WTC11 (cell line): ENCODE results near the gene EIF4H.
"Not testable (repeated sequence)": the region's sequence is repeated elsewhere in the genome, so short reads cannot be mapped to it uniquely, and the experiment has no call there.

Source experiments
- ETV6 ChIP-seq: sonication (generic); formaldehyde crosslinking; IDR thresholded peaks from 2 replicates; pipeline ENCODE4 v1.8.1; 2022; ENCODE audit warnings: mild to moderate bottlenecking, missing genetic modification reagents
- NFE2L1 ChIP-seq: sonication (generic); formaldehyde crosslinking; IDR thresholded peaks from 2 replicates; pipeline ENCODE4 v1.8.1; 2023; ENCODE audit warnings: missing genetic modification reagents
- ZNF138 ChIP-seq: sonication (generic); formaldehyde crosslinking; conservative IDR thresholded peaks from 2 replicates; pipeline ENCODE4 v1.8.1; 2022; ENCODE audit warnings: mild to moderate bottlenecking, moderate library complexity, missing genetic modification reagents
- TF ChIP-seq, protein P1 (sequence below): fragments of 200-600 bp; IDR thresholded peaks from 2 replicates; pipeline ENCODE4 v1.8.0; 2022; ENCODE audit warnings: antibody characterized with exemption
- TF ChIP-seq, protein P2 (sequence below): sonication (generic); formaldehyde crosslinking; IDR thresholded peaks from 2 replicates; pipeline ENCODE4 v1.8.1; 2022; ENCODE audit warnings: low read depth, missing genetic modification reagents, borderline replicate concordance

DNA sequence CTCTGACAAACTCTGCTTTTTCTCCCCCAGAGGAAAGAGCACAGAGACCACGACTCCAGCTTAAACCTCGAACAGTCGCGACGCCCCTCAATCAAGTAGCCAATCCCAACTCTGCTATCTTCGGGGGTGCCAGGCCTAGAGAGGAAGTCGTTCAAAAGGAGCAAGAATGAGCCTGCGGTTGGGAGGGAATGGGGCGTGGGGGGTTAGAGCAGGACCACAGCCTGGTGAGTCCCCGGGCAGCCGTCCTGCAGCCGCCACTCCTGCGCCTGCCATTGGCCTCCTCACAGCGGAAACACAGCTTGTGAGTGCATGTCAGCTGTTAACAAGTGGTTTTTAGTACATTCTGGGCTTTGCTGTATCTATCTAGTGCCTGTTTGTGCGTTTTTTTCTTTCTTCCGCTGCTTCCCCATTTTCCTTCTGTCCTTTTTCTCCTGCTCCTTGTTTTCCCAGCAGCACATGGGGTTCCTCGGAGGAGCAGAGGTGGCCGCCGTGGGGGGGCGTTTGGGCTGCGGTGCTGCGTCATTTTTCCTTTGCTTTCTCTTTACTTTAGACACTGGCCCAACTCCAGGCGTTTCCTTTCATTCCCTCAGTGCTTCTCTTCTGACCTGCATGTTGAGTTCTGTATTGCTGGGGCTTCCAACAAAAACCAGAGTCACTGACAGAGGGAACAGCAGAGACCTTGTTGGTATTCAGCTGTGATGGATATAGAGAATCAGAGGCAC, 21.1 kb downstream of the EIF4H start:
- TF ChIP-seq, protein P1, sequence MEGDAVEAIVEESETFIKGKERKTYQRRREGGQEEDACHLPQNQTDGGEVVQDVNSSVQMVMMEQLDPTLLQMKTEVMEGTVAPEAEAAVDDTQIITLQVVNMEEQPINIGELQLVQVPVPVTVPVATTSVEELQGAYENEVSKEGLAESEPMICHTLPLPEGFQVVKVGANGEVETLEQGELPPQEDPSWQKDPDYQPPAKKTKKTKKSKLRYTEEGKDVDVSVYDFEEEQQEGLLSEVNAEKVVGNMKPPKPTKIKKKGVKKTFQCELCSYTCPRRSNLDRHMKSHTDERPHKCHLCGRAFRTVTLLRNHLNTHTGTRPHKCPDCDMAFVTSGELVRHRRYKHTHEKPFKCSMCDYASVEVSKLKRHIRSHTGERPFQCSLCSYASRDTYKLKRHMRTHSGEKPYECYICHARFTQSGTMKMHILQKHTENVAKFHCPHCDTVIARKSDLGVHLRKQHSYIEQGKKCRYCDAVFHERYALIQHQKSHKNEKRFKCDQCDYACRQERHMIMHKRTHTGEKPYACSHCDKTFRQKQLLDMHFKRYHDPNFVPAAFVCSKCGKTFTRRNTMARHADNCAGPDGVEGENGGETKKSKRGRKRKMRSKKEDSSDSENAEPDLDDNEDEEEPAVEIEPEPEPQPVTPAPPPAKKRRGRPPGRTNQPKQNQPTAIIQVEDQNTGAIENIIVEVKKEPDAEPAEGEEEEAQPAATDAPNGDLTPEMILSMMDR, result not testable (repeated sequence)
- TF ChIP-seq, protein P2, sequence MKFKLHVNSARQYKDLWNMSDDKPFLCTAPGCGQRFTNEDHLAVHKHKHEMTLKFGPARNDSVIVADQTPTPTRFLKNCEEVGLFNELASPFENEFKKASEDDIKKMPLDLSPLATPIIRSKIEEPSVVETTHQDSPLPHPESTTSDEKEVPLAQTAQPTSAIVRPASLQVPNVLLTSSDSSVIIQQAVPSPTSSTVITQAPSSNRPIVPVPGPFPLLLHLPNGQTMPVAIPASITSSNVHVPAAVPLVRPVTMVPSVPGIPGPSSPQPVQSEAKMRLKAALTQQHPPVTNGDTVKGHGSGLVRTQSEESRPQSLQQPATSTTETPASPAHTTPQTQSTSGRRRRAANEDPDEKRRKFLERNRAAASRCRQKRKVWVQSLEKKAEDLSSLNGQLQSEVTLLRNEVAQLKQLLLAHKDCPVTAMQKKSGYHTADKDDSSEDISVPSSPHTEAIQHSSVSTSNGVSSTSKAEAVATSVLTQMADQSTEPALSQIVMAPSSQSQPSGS (CRISPR knock-in tag), result not testable (repeated sequence)
- not testable (repeated sequence) for TF ChIP-seq NFE2L1, ETV6, ZNF138 (CRISPR knock-in tag)
